Fibroblast of lung (primary cell): Measurements from ENCODE around the gene ACTA1.

Experiments used
- EZH2 ChIP-seq: IDR thresholded peaks from 2 replicates; pipeline ENCODE4 v1.5.1; 2012; ENCODE audit warnings: low read length, control low read depth, mild to moderate bottlenecking; ENCODE audit errors: missing control alignments
- TF ChIP-seq, protein P1 (sequence below), 2 donors: IDR thresholded peaks in 1 of 2; conservative IDR thresholded peaks in 1 of 2; 1 replicate in 1 of 2; 2 replicates in 1 of 2; pipeline ENCODE4 v1.5.1; 2011 to 2012; ENCODE audit warnings: low read length in 2 of 2, control low read depth in 1 of 2, inconsistent platforms in 1 of 2, low read depth in 1 of 2, mild to moderate bottlenecking in 1 of 2

GRCh38 chr1:229432116-229432461 lies 1.8 kb downstream of the ACTA1 start:
- TF ChIP-seq, protein P1, sequence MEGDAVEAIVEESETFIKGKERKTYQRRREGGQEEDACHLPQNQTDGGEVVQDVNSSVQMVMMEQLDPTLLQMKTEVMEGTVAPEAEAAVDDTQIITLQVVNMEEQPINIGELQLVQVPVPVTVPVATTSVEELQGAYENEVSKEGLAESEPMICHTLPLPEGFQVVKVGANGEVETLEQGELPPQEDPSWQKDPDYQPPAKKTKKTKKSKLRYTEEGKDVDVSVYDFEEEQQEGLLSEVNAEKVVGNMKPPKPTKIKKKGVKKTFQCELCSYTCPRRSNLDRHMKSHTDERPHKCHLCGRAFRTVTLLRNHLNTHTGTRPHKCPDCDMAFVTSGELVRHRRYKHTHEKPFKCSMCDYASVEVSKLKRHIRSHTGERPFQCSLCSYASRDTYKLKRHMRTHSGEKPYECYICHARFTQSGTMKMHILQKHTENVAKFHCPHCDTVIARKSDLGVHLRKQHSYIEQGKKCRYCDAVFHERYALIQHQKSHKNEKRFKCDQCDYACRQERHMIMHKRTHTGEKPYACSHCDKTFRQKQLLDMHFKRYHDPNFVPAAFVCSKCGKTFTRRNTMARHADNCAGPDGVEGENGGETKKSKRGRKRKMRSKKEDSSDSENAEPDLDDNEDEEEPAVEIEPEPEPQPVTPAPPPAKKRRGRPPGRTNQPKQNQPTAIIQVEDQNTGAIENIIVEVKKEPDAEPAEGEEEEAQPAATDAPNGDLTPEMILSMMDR (conservative IDR thresholded peaks at IDR 0.05 in 1 of 2, IDR thresholded peaks at IDR 0.05 in 1 of 2; ENCODE audit: low read depth in 1 of 2, low read length in 2 of 2): no peak
- TF ChIP-seq EZH2: no peak
